Tibial nerve (tissue), 3 donors: Measurements from ENCODE around the gene AIG1.

ENCODE experiments used
- CTCF ChIP-seq, 5 experiments: fragments of 200-600 bp in 3 of 5; fragments of 450-650 bp in 2 of 5; sonication (generic) in 3 of 5; IDR thresholded peaks; one replicate each; pipeline ENCODE4 v1.5.1; 2016 to 2019; ENCODE audit warnings: antibody characterized with exemption in 5 of 5, mild to moderate bottlenecking in 3 of 5, moderate library complexity in 2 of 5
- POLR2A ChIP-seq, 2 donors: fragments of 450-650 bp; IDR thresholded peaks; one replicate each; pipeline ENCODE4 v1.6.1; 2017; ENCODE audit warnings: antibody characterized with exemption in 2 of 2, mild to moderate bottlenecking in 2 of 2, moderate library complexity in 2 of 2

GRCh38 chr6:143188292-143188691, 127.6 kb downstream of the AIG1 start:
- TF ChIP-seq CTCF (IDR thresholded peaks at IDR 0.05) (no peak), POLR2A (IDR thresholded peaks at IDR 0.05) (no peak)
